DMS153 treated with DMSO at 0.1 percent for 48 hours (cell line): ENCODE results near the gene NEK11.
"Not testable (repeated sequence)": the region's sequence is repeated elsewhere in the genome, so short reads cannot be mapped to it uniquely, and the experiment has no call there.

Experiments used
- DNase-seq: peaks from one replicate; lab custom pipeline; 2025; ENCODE audit not compliant: unreplicated experiment; lab: John Stamatoyannopoulos, UW

The NEK11 gene

GRCh38 chr3:131353016-131353877 lies 326.6 kb downstream of the NEK11 start:
- DNase-seq, result no peak

- DNase-seq, result no peak
These were observed 327.3 kb downstream of the NEK11 start for GRCh38 chr3:131353986-131354385.

- no peak for DNase-seq
These were observed 329.4 kb downstream of the NEK11 start for GRCh38 chr3:131356006-131356595.

GRCh38 chr3:131357275-131357674 lies 330.6 kb downstream of the NEK11 start:
- no peak for DNase-seq

GRCh38 chr3:131360191-131360755 lies 333.6 kb downstream of the NEK11 start:
- peak; percentile 30 for DNase-seq

- DNase-seq, result not testable (repeated sequence)
These were observed 334.4 kb downstream of the NEK11 start for GRCh38 chr3:131361066-131361463.

- peak; percentile 97 for DNase-seq
These were observed 335.1 kb downstream of the NEK11 start for GRCh38 chr3:131361464-131362421.

- no peak for DNase-seq
These were observed 336.6 kb downstream of the NEK11 start for GRCh38 chr3:131363275-131363674.

GRCh38 chr3:131370935-131371687 lies 344.4 kb downstream of the NEK11 start:
- DNase-seq, result no peak

GRCh38 chr3:131371688-131372066 lies 345.0 kb downstream of the NEK11 start:
- no peak for DNase-seq

- no peak for DNase-seq
These were observed 348.1 kb downstream of the NEK11 start for GRCh38 chr3:131374741-131375140.

GRCh38 chr3:131380821-131381444 lies 354.3 kb downstream of the NEK11 start:
- not testable (repeated sequence) for DNase-seq

- DNase-seq, result peak; percentile 97
These were observed 355.0 kb downstream of the NEK11 start, which contains the start of gene NUDT16 for GRCh38 chr3:131381445-131382291. NUDT16 (plus strand) TSS chr3:131381774; CDS start chr3:131381805, 31 bp downstream.

- no peak for DNase-seq
These were observed 359.9 kb downstream of the NEK11 start for GRCh38 chr3:131386429-131387165.

GRCh38 chr3:131387796-131388489 lies 361.3 kb downstream of the NEK11 start:
- DNase-seq, result no peak

GRCh38 chr3:131388490-131388799 lies 361.8 kb downstream of the NEK11 start:
- DNase-seq, result no peak

- DNase-seq, result no peak
These were observed 363.7 kb downstream of the NEK11 start for GRCh38 chr3:131390331-131390730.

- no peak for DNase-seq
These were observed 366.4 kb downstream of the NEK11 start for GRCh38 chr3:131393051-131393450.
